NCI-H446 (cell line): Measurements from ENCODE around the gene SPEN.
"Not testable (repeated sequence)": the region's sequence is repeated elsewhere in the genome, so short reads cannot be mapped to it uniquely, and the experiment has no call there.

ENCODE experiments used
- DNase-seq, 2 experiments: peaks; one replicate each; lab custom pipeline; 2025; lab: John Stamatoyannopoulos, UW

SPEN gene

DNA sequence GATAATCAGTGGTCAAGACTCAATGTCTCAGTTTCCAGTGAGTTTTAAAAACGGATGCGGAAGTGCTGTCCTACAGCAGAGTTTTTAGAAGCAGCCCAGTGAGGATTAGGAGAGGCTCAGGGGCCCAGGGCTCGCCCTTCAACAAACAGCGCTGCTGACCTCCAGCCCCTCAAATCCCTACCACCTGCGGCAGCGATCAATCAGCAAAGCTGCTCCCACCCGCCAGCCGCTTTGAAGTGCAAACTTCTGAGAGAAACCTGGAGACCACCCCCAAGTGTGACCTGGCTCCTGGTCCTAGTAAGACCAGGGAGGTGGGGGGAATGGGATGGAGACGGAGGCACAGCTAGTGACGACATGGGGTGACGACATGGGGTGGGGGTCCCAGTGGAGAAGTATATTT, 114.0 kb downstream of the SPEN start:
- DNase-seq: no peak

DNA sequence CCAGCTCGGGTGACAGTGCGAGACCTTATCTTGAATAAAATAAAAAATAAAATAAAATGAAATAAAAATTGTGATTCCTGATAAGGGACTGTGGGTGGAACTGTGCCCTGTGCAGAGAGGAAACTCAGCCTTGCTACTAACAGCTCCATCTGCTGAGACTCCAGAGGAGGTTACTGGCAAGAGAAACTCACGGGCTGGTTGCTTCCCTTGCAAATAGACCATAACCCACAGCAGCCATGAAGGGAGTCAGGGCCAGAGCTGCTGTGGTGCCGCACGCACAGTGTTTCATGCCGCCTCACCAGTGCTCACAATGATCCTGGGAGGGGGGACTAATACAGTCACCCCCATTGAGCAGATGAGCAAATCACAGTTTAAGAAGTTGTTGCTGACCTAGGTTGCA, 114.7 kb downstream of the SPEN start:
- DNase-seq: no peak

DNA sequence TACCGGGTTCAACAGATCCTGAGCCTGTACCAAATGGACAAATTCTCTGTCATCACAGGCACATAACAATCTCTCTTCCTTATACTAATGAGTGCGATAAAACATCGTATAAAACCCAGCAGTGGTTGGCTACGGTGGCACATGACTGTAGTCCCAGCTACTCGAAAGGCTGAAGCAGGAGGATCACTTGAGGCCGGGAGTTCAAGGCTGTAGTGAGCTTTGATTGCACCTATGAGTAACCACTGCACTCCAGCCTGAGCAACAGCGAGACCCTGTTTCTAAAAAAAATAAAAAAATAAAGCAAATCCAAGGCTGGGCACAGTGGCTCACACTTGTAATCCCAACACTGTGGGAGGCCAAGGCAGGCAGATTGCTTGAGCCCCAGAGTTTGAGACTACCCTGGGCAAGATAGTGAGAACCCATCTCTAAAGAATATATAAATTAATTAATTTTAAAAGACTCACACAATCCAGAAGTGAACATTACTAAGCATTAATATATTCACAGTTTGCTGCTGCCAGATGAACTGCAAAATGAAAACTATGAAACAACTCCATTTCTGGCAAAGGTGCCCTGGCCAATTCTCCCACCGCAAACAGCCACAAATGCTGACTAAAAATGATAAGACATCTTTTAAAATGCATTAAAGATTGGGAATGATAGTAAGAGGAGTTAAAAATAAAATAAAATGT, 115.3 kb downstream of the SPEN start:
- DNase-seq: no peak

DNA sequence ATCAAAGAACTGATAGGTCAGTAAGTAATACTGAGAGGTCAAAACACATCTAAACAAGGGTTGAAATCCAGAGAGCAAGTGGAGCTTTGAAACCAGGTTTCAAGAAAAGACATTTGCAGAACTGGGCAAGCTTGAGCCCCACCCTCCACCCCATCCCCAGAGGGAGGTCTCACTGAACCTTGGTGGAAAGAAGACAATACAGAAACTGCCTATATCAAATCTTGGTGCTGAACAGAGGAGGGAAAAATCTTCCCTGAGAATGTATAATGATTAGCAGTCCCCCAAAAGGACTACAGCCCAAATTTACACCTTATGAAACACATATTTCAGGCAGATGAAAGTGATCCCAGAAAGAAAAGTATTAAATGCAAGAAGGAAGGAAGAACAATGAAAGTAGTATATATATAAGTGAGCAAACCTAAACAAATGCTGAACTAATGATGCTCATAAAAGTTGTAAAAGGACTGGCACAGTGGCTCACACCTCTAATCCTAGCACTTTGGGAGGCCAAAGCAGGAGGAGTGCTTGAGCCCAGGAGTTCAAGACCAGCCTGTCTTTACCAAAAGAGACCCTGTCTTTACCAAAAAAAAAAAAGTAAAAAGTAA, 116.0 kb downstream of the SPEN start:
- no peak for DNase-seq

DNA sequence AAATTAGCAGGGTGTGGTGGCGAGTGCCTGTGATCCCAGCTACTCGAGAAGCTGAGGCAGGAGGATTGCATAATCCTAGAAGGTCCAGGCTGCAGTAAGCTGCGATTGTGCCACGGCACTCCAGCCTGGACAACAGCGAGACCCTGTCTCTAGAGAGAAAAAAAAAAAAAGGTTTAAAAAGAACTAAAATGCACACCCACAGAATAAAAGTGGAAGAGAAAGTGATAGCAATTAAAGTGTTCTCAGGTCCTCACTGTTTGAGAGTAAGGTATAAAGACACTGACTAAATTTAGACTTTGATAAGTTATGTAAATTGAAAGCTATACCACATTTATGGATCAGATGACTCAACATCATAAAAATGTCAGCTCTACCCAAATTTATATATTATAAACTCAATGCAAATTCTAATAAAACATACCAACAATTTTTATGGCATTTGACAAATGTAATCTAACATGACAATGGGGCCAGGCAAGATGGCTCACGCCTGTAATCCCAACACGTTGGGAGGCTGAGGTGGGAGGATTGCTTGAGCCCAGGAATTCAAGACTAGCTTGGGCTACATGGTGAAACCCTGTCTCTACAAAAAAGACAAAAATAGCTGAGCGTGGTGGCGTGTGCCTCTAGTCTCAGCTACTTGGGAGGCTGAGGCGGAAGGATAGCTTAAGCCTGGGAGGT, 116.6 kb downstream of the SPEN start:
- DNase-seq: no peak

DNA sequence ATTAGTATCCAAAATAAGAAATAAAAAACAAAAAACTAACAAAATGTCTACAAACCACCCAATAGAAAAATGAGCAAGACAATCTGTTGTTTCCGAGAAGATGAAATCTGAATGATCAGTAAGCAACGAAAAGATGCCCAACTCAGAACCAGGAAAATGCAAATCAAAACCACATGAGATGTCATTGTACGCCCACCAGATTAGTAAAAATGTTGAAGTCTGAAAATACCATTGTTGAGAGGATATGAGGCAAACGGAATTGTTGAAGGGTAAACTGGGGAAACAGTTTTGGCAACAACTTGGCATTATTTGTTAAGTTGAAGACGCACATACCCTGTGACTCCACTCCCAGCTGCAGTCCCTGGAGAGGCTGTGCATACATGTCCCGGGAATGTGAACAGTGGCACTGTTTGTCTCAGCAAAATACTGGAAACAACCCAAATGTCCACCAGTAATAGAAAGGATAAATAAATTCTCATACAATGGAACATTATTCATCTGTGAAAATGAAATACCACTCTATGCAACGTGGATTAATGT, 117.8 kb downstream of the SPEN start:
- no peak for DNase-seq

DNA sequence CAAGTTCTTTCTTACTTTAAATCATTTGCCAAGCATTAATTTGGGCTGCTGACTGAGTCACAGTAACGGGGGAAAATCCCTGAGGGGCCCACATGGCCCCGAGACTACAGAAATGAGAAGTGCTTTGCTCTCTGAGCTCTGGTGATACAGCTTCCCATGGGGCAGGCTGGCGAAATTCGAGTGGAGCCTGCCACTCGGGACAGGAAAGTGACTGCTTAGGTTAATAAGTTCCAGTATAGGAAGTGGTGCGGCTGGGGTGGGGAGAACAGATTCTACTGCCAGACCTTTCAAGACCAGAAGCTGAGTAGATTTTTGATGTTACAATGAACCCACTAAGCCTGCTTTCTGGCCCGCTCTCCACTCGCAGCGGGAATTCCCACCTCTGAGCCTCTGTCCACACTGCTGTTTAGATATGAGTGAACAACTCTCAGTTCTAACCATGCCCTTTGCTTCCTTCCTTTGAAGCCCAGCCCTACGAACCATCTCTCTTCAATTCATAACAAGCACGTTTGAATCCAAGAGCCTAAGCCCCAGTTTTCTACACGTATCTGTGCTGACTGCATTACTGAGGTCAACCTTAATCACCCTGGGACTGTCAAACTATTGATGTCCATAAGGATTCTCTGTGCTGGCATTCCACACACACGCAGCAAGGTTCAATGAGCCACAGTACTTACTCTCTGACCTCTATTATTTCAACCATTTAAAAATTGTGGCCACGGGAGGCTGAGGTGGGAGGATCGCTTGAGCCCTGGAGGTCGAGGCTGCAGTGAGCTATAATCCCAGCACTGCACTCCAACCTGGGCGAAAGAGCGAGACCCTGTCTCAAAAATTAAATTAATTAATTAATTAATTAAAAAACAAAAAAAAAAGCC, 118.8 kb downstream of the SPEN start:
- no peak for DNase-seq

DNA sequence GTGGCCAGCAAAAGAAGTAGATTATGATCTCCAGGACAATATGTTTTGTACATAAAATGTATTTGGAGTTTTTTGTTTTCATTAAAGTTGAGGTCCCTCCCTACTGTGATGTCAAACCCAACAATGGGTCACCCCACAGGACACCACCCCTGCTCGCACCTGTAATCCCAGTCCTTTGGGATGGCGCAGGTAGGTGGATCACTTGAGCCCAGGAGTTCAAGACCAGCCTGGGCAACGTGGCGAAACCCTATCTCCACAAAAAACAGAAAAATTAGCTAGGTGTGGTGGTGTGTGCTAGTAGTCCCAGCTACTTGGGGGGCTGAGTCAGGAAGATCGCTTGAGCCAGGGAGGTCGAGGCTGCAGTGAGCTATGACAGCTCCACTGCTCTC, 119.4 kb downstream of the SPEN start:
- no peak for DNase-seq

DNA sequence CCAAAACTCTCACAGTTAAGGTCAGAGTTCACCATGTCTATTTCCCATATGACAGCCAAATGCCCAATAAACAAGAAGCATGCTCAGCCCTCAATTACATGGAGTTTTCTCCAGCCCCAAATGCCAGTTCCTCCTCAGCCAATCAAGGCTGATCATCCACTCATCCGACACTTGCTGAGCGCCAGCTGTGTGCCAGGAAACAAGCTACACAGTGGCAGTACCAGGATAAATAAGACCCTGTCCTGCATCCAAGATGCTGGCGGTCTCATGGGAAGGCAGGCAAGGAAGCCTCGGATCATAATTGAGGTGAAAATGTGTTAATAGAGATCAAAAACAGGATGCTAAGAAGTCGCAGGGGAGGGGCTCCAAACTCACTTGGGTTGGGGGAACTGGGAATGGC, 120.7 kb downstream of the SPEN start:
- DNase-seq: no peak

DNA sequence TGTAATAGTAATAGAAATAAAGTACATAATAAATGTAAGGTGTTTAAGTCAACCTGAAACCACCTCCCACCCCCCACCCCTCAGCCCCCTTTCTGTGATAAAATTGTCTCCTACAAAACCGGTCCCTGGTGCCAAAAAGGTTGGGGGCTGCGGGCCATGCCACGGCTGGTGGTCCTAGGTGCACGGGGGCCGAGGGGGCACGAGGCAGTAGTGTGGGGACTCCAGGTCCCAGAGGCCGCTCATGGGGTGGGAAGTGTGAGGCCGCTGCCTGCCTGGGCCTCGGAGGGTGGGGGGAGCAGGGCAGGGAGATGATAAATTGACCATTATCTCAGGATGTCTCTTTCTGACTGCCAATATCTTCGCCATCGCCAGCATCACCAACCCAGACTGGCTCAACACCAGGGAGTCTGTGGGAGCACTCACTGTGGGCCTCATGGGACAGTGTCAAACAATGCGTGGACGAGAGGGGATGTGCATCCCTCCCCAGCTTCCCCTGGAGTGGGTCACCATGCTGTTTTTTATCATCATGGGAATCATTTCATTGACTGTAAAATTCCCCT, 121.9 kb downstream of the SPEN start:
- no peak for DNase-seq

DNA sequence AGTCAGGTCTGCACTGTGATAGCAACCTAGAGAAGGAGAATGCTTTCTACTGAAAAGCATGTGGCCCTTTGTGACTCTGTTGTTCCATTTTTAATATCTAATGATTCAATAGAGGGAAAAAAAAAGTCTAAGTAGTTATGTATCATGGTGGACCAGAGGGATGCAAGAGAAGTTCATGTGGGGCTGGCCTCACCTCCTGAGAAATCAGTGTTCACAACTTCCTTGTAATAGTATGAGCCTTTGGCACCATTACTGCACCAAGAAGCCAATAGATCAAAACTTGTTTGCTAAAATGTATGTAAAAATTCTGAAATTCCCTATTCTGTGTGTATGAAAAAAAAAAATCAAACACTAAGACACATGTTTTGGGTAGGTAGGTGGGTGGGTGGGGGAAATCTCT, 123.4 kb downstream of the SPEN start:
- no peak for DNase-seq

DNA sequence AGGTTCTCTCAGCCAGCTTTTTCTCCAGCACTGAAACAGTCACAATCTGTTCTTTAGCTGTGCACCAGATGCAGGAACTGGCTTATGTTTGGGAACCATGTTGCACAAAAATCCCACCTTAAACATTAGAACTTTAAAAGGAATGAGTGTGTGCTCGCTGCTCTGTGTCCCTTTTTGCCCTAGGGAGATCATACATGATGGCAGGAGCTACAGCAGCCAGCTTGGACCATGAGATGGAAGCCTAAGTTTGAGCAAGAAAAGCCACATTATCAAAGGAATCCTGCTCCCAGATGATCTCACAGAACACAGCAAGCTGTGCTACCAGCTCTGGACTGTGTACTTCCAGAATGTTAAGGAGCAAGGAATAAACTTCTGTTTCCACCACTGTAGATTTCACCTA, 124.9 kb downstream of the SPEN start:
- no peak for DNase-seq

DNA sequence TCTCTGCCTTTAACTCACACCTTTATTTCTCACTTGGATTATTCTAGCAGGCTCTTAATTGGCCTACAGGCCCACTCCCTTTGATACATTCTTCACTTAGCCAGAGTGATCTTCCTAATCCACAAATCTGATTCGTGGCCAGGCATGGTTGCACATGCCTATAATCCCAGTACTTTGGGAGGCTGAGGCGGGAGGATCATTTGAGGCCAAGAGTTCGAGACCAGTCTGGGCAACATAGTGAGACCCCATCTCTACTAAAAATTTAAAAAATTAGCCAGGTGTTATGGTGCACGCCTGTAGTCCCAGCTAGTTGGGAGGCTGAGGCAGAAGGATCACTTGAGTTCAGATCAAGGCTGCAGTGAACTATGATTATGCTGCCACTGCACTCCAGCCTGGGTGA, 126.3 kb downstream of the SPEN start:
- DNase-seq: no peak

DNA sequence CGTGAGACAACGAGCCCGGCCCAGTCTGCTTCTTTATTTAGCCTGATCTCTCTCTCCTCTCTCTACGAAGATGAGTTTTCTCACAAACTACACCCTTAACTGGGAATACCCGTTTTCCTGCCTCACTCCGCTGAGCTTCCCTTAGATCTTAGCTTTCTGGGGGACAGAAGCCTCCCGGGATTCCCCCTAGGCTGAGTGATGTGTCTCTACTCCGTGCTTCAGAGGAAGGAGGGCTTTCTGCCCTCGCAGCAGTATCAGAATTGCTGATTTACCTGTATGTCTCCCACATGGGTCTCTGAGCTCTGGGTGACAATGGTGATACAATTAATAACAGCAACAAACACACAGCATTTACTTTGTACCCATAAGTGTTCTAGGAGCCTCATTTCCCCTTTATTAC, 127.3 kb downstream of the SPEN start:
- no peak for DNase-seq

DNA sequence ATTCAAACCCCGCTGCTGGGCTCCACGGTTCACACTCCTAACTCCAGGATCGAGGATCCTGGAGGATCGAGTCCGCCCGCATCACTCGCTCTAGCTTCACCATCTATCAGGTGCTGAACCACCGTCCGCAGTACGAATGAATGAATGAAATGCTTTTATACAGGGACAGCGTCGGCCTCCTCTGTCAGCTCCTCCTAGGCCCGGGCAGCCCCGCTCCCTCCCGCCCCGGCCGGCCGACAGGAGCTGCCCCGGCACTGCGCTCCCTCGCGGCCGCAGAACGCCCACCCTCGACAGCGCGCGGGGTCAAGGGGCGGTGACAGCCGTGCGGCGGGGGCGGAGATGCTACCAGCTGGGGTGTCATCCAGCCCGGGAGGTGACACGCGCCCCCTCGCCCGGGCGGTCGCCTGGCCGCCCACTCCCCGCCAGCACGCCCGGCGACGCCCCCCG, 127.9 kb downstream of the SPEN start:
- DNase-seq: peak; percentile 50 to 57

DNA sequence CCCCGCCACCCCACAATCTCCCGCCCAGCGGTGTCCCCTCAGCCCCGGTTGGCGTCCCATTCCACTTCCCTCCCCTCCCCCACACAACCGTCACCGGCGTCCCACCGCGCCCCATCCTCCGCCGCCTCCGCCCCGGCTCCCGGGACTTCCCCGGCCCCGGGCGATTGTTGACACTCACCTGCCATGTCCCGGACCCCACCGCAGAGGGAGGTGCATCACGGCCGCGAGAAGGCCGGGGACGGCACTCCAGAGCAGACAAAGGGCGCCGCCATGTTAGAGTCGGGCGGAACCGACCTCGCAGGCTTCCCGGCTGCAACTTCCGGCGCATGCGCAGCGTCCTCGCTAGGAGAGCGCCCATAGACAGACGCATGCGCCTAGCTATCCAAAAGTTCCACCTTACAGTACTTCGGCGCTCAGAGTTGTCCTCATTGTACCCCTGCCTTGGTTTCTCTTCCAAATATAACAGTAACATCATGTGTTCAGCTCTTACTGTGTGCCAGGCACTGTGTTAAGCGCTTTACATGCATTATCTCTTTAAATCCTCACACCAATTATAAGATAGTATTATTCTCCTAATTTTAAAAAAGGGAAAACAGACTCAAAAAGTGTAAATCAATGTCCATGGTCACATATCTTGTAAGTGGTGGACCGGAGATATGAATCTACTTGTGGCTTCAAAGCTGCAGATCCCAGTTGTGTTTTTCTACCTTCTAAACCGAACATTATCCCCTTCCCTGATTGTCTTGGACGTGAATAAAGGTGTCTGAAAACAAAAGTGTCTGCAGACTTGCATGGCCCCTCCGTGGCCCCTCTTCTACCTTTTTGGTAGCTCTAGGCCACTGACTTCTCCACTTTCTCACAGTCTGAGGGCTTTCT, 128.5 kb downstream of the SPEN start, which contains the start of gene ZBTB17:
Gene ZBTB17 (minus strand): TSS at position 297 of the 876 bp plus-strand sequence. CDS start 27,606 bp downstream, outside the sequence.
- DNase-seq: peak; percentile 91 to 99

DNA sequence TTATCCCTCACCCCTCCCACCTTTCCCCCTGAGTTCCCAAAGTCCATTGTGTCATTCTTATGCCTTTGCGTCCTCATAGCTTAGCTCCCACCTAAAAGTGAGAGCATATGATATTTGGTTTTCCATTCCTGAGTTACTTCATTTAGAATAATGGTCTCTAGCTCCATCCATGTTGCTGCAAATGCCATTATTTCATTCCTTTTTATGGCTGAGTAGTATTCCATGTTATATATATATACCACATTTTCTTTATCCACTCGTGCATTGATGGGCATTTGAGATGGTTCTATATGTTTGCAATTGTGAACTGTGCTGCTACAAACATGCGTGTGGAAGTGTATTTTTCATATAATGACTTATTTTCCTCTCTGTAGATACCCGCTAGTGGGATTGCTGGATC, 130.4 kb downstream of the SPEN start:
- DNase-seq: not testable (repeated sequence)

DNA sequence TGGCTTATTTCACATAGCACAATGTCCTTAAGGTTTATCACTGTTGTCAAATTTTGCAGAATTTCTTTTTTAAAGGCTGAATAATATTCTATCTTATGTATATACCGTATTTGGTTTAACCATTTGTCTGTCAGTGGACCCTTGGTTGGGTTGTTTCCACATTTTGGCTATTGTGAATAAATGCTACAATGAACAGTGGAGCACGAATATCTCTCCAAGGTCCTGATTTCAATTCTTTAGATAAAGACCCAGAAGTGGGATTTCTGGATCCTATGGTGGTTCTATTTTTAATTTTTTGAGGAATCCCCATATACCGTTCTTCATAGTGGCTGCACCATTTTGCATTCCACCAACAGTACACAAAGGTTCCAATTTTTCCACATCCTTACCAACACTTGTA, 134.2 kb downstream of the SPEN start:
- DNase-seq: no peak

DNA sequence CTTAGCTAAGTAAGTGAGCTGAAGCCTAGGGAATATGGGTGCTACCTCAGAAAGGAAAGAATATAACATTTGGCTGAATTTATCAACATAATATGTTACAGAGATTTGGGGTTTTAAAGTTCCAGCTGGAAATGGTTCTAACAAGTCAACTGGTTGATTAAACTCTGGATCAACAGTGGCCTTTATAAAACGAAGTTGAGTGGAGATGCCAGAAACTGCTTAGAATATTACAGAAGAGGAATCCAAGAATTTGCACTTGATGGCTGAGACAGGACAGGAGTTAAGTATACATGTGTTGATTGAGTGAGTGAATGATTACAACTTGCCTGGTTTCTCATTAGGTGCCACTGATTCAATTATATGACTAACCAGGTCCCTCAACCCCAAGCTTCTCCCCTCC, 135.8 kb downstream of the SPEN start:
- DNase-seq: no peak

DNA sequence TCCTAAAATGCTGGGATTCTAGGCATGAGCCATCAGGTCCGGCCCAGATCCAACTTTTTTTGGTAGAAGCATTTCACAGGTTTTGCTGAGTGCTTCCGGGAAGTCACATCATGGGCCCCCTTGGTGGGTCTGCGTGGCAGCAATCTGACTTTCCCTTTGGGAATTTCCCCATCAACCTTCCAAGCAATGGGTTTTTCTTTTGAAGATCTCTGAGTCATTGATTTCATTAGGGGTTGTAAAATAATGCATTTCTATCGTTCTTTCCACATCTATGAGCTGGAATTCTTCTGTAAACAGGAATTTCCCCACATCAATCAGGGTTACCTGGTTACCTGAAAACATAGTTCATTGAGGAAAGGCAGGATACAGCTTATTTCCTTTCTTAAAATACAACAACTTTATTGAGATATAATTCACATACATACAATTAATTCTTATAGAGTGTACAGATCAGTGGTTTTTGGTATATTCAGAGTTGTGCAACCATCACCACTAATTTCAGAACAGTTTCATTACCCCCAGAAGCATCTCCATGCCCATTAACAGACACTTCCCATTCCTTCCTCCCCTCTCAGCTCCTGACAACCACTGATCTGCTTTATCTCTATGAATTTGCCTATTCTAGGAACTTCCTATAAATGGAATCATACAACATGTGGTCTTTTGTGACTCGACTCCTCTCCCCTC, 138.2 kb downstream of the SPEN start:
- DNase-seq: no peak
